Stomach (tissue), 9 donors: ENCODE data around the gene MACROH2A1. TPM values are rescaled to one million over a fixed set of nuclear protein-coding genes. Genes with fewer than 3 reads are reported as not detected.

Experiments
- DNase-seq, 2 donors: peaks; one replicate each; pipeline versions ENCODE4 v3.0.0 to v3.0.0-alpha.2; 2013 to 2019
- H3K27ac ChIP-seq, 5 donors: fragments of 200-600 bp in 4 of 5; sonication (generic) in 4 of 5; one replicate each; pipeline ENCODE4 v1.5.1; 2013 to 2019; ENCODE audit warnings: mild to moderate bottlenecking in 1 of 5, moderate library complexity in 1 of 5
- H3K27me3 ChIP-seq, 3 donors: fragments of 200-600 bp; sonication (generic); one replicate each; pipeline ENCODE4 v1.5.1; 2017 to 2019; ENCODE audit warnings: mixed run types in 1 of 3
- H3K36me3 ChIP-seq, 4 donors: fragments of 200-600 bp; sonication (generic); 1 replicate in 3 of 4; 2 replicates in 1 of 4; pipeline ENCODE4 v1.5.1; 2016 to 2019
- H3K4me1 ChIP-seq, 4 donors: fragments of 200-600 bp; sonication (generic); one replicate each; pipeline ENCODE4 v1.5.1; 2016 to 2019
- H3K4me3 ChIP-seq, 4 donors: fragments of 200-600 bp; sonication (generic) in 3 of 4; one replicate each; pipeline ENCODE4 v1.5.1; 2016 to 2019; ENCODE audit warnings: mild to moderate bottlenecking in 1 of 4
- H3K9me3 ChIP-seq, 4 donors: fragments of 200-600 bp; sonication (generic); one replicate each; pipeline ENCODE4 v1.5.1; 2016 to 2019
- EP300 ChIP-seq: sonication (generic); formaldehyde crosslinking; IDR thresholded peaks from one replicate; pipeline ENCODE4 v1.6.1; 2017; ENCODE audit warnings: antibody characterized with exemption
- POLR2A ChIP-seq, 4 donors: fragments of 450-650 bp; IDR thresholded peaks; one replicate each; pipeline ENCODE4 v1.6.1; 2016; ENCODE audit warnings: antibody characterized with exemption in 4 of 4, control low read depth in 2 of 4, mild to moderate bottlenecking in 1 of 4, moderate library complexity in 1 of 4
- POLR2AphosphoS5 ChIP-seq, 3 donors: sonication (generic); formaldehyde crosslinking; IDR thresholded peaks; one replicate each; pipeline ENCODE4 v1.6.1; 2016; ENCODE audit warnings: antibody characterized with exemption in 3 of 3
- WGBS, 5 donors: extraction: QIAGEN DNeasy Blood & Tissue Kit in 3 of 5; methylation state at CpG; one replicate each; pipeline versions ENCODE4 v1.1.5 to v1.1.7; 2013 to 2018; 5-methylcytosine and 5-hydroxymethylcytosine counted together
- intact Hi-C: fragments of 100-400 bp; cut with DNase I; formaldehyde crosslinking; loops from one replicate; pipeline ENCODE4 v1.15.1; 2023; ENCODE audit warnings: low total_unique reads
- polyA plus RNA-seq, 3 donors: library from polyadenylated mRNA; stranded (reverse); fragments of 200-250 nt; gene quantifications; one replicate each; pipeline ENCODE4 v1.2.3, GENCODE V29; 2013
- total RNA-seq, 5 donors: library from RNA; depleted of rRNA; stranded (reverse); fragments of >200 nt; gene quantifications; one replicate each; pipeline versions ENCODE4 v1.1.0 to v1.2.3, GENCODE V29; 2014 to 2016
- TF ChIP-seq, protein P1 (sequence below), 7 experiments: fragments of 450-650 bp in 4 of 7; fragments of 200-600 bp in 3 of 7; sonication (generic) in 3 of 7; IDR thresholded peaks; one replicate each; pipeline ENCODE4 v1.5.1; 2016 to 2019; ENCODE audit warnings: antibody characterized with exemption in 7 of 7, control low read depth in 2 of 7, mild to moderate bottlenecking in 1 of 7
- donor health status: healthy with polysubstance abuse.
- donor health status: Bipolar disorder and iron deficiency.
- donor health status: healthy.

The MACROH2A1 gene
- total and polyA plus RNA-seq, 8 donors: 77.1 to 206 (median 150) TPM

- 70 to 85% (median 80%) methylated on average over 6 of the region's 6 CpGs for WGBS, 5 donors
- peaks cover 20 to 78% (median 64%) of the 10 kb centered on the region in 4 donors for H3K36me3 ChIP-seq
- no peak for DNase-seq
- no peaks in the 10 kb centered on the region for H3K27me3 ChIP-seq
- H3K9me3 ChIP-seq: no peaks in the 10 kb centered on the region
- intact Hi-C loops: no loop called here
- H3K4me1 ChIP-seq: peaks cover 36 to 94% (median 65%) of the 10 kb centered on the region in 4 donors
- H3K27ac ChIP-seq: no peak overlapping the region
- no peak for TF ChIP-seq POLR2AphosphoS5 (IDR thresholded peaks at IDR 0.05)
- no peak for TF ChIP-seq POLR2A (IDR thresholded peaks at IDR 0.05)
- TF ChIP-seq, protein P1, sequence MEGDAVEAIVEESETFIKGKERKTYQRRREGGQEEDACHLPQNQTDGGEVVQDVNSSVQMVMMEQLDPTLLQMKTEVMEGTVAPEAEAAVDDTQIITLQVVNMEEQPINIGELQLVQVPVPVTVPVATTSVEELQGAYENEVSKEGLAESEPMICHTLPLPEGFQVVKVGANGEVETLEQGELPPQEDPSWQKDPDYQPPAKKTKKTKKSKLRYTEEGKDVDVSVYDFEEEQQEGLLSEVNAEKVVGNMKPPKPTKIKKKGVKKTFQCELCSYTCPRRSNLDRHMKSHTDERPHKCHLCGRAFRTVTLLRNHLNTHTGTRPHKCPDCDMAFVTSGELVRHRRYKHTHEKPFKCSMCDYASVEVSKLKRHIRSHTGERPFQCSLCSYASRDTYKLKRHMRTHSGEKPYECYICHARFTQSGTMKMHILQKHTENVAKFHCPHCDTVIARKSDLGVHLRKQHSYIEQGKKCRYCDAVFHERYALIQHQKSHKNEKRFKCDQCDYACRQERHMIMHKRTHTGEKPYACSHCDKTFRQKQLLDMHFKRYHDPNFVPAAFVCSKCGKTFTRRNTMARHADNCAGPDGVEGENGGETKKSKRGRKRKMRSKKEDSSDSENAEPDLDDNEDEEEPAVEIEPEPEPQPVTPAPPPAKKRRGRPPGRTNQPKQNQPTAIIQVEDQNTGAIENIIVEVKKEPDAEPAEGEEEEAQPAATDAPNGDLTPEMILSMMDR (IDR thresholded peaks at IDR 0.05): no peak
- TF ChIP-seq EP300: no peak
- H3K4me3 ChIP-seq: no peak overlapping the region
Measured at GRCh38 chr5:135375040-135375793, 23.8 kb downstream of the MACROH2A1 start.

DNA sequence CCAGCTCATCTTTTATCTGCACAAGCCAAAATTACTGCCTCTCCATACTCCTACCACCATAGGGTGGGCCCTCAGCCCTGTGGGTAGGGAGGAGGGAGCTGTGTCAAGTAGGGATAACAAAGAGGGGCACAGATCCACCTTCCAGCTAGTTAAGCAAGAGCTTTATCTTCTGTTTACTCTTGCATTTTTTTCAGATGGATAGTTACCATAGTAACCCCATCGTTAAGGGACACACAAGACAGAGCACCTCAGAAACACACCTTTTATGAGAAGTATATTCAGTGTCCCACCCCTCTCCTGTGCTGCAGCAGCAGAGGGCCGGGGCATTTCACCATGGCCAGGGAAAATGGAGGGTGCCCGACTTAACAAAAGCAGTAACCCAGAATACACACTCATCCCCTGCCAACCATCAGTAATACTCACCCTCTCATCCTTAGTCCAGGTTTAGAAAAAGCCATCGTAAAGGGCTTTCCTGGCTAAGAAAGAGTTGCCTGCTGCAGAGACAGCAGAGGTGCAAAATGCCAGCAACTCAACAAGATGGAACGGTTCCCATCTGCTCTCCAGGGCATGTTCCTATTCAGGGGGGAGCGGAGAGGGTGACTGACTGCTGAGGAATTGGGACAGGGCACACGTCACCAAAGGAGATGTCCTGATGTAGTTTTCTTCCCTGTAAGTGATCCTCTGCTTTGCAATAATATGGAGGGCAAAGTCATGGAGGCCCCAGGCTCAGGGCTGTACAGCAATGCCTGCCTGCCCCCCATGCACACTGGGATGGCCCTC, 25.1 kb downstream of the MACROH2A1 start:
- Histone ChIP-seq H3K36me3 (peaks cover 22 to 78% (median 64%) of the 10 kb centered on the region in 4 donors), H3K4me1 (peaks cover 32 to 81% (median 56%) of the 10 kb centered on the region in 4 donors), H3K9me3 (no peaks in the 10 kb centered on the region), H3K27ac (no peak overlapping the region), H3K4me3 (no peak overlapping the region), H3K27me3 (no peaks in the 10 kb centered on the region)
- intact Hi-C loops: no loop called here
- WGBS, 5 donors: 65 to 75% (median 67%) methylated on average over 5 to 7 of the region's 7 CpGs
- TF ChIP-seq POLR2A (IDR thresholded peaks at IDR 0.05) (no peak), EP300 (no peak), POLR2AphosphoS5 (IDR thresholded peaks at IDR 0.05) (no peak)
- TF ChIP-seq, protein P1 (IDR thresholded peaks at IDR 0.05): no peak
- DNase-seq: peak in 1 of 2 donors; percentile 33

- H3K27me3 ChIP-seq: no peaks in the 10 kb centered on the region
- WGBS, 5 donors: 57 to 69% (median 64%) methylated on average over 10 of the region's 10 CpGs
- intact Hi-C loops: no loop called here
- H3K9me3 ChIP-seq: no peaks in the 10 kb centered on the region
- H3K4me1 ChIP-seq: peaks cover 28 to 79% (median 50%) of the 10 kb centered on the region in 4 donors
- peak overlapping the region in 2 of 5 donors; percentile 24 to 51 for H3K27ac ChIP-seq
- H3K36me3 ChIP-seq: peaks cover 23 to 78% (median 64%) of the 10 kb centered on the region in 4 donors
- no peak overlapping the region for H3K4me3 ChIP-seq
- TF ChIP-seq POLR2AphosphoS5 (IDR thresholded peaks at IDR 0.05) (no peak), EP300 (no peak), POLR2A (IDR thresholded peaks at IDR 0.05) (no peak)
- TF ChIP-seq, protein P1 (IDR thresholded peaks at IDR 0.05): no peak
- DNase-seq: no peak
Measured at GRCh38 chr5:135372654-135373381, 26.2 kb downstream of the MACROH2A1 start.
